Sigmoid colon (tissue), 4 donors: ENCODE results near the gene HNRNPUL1.

Experiments
- EP300 ChIP-seq, 4 donors: sonication (generic); formaldehyde crosslinking; IDR thresholded peaks; one replicate each; pipeline ENCODE4 v1.6.1; 2017; ENCODE audit warnings: antibody characterized with exemption in 4 of 4
- POLR2A ChIP-seq, 2 donors: fragments of 450-650 bp; IDR thresholded peaks; one replicate each; pipeline ENCODE4 v1.6.1; 2016; ENCODE audit warnings: antibody characterized with exemption in 2 of 2, mild to moderate bottlenecking in 2 of 2, moderate library complexity in 2 of 2
- POLR2AphosphoS5 ChIP-seq, 4 donors: sonication (generic); formaldehyde crosslinking; IDR thresholded peaks; one replicate each; pipeline ENCODE4 v1.6.1; 2017; ENCODE audit warnings: antibody characterized with exemption in 4 of 4
- TF ChIP-seq, protein P1 (sequence below), 4 experiments: fragments of 450-650 bp in 3 of 4; fragments of 200-600 bp in 1 of 4; IDR thresholded peaks; one replicate each; pipeline ENCODE4 v1.5.1; 2016 to 2019; ENCODE audit warnings: antibody characterized with exemption in 4 of 4, mild to moderate bottlenecking in 3 of 4, moderate library complexity in 2 of 4

DNA sequence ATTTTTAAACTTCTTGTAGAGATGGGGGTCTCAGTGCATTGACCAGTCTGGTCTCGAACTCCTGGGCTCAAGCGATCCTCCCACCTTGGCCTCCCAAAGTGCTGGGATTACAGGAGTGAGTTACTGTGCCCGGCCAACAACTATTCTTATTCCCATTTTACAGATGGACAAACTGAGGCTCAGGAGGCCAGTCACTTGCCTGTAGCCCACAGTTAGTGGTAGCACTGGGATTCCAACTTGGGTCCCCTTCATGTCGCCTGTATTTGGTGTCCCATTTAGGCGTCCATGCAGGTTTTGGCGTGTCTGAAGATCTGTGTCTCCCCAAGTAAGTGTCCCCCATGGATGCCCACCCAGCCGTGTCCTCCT, 45.9 kb upstream of the HNRNPUL1 start:
- TF ChIP-seq EP300 (IDR thresholded peaks at IDR 0.05), result no peak
- TF ChIP-seq, protein P1, sequence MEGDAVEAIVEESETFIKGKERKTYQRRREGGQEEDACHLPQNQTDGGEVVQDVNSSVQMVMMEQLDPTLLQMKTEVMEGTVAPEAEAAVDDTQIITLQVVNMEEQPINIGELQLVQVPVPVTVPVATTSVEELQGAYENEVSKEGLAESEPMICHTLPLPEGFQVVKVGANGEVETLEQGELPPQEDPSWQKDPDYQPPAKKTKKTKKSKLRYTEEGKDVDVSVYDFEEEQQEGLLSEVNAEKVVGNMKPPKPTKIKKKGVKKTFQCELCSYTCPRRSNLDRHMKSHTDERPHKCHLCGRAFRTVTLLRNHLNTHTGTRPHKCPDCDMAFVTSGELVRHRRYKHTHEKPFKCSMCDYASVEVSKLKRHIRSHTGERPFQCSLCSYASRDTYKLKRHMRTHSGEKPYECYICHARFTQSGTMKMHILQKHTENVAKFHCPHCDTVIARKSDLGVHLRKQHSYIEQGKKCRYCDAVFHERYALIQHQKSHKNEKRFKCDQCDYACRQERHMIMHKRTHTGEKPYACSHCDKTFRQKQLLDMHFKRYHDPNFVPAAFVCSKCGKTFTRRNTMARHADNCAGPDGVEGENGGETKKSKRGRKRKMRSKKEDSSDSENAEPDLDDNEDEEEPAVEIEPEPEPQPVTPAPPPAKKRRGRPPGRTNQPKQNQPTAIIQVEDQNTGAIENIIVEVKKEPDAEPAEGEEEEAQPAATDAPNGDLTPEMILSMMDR (IDR thresholded peaks at IDR 0.05), result no peak
- TF ChIP-seq POLR2AphosphoS5 (IDR thresholded peaks at IDR 0.05), result no peak
- TF ChIP-seq POLR2A (IDR thresholded peaks at IDR 0.05), result no peak
